ENCODE data around the gene MCRIP2. TPM values are rescaled to one million over a fixed set of nuclear protein-coding genes. Genes with fewer than 3 reads are reported as not detected.

The MCRIP2 gene
- total RNA-seq, 1 experiment from 2014 or later, result 20.9 TPM

DNA sequence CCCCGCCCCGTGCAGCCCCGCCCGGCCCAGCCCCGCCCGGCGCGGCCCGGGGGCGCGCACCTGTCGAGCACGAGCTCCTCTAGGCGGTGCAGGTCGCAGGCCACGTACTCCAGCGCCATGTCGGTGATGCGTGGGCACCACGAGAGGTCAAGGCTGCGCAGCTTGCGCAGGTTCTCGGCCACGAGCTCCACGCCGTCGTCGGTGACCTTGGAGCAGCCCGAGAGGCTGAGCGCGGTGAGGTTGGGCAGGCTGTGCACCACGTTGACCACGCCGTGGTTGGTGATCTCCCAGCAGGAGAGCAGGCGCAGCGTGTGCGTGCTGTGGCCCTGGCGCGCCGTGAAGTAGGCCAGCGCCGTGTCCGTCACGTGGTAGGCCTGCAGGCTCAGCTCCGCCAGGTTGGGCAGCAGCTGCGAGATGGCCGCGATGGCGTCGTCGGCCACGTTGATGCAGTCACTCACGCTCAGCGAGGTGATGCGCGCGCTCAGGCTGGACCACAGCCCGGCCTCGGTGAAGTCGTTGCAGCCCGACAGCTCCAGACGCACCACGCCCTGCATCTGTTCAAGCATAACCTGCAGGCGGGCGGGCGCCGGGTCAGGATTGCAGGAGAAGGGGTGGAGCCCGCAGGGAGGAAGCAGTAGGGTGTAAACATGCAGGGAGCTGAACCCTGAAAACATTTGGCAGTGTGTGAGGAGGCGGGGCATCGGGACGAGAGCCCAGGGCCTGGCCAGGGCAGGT lies 53.9 kb downstream of the MCRIP2 start:
- DNase-seq (ENCODE audit: low read depth), result no peak

Other genes starting within 250 kb of the MCRIP2 start
- gene NME4, start 244.6 kb upstream of the MCRIP2 start, total RNA-seq (2014; rRNA removed; shearing (Covaris generic)), result 92.0 and 101 TPM in 2 replicates
- 2.2 and 6.6 TPM in 2 replicates for gene DECR2, start 239.9 kb upstream of the MCRIP2 start, total RNA-seq (2014; rRNA removed; shearing (Covaris generic))
- gene RAB11FIP3, start 216.2 kb upstream of the MCRIP2 start, total RNA-seq (2014; rRNA removed; shearing (Covaris generic)), result 14.0 and 21.1 TPM in 2 replicates
- gene CAPN15, start 114.1 kb upstream of the MCRIP2 start, total RNA-seq (2014; rRNA removed; shearing (Covaris generic)), result 23.2 and 36.7 TPM in 2 replicates
- not detected in 2 replicates for gene PRR35, start 81.4 kb upstream of the MCRIP2 start, total RNA-seq (2014; rRNA removed; shearing (Covaris generic))
- 0.12 TPM in 1 of 2 replicates, not detected in the other for gene NHLRC4, start 74.8 kb upstream of the MCRIP2 start, total RNA-seq (2014; rRNA removed; shearing (Covaris generic))
- gene PIGQ, start 71.9 kb upstream of the MCRIP2 start, total RNA-seq (2014; rRNA removed; shearing (Covaris generic)), result 35.9 and 43.8 TPM in 2 replicates
- gene RAB40C, start 51.8 kb upstream of the MCRIP2 start, total RNA-seq (2014; rRNA removed; shearing (Covaris generic)), result 15.2 and 16.8 TPM in 2 replicates
- gene WFIKKN1, start 10.8 kb upstream of the MCRIP2 start, total RNA-seq (2014; rRNA removed; shearing (Covaris generic)), result 0.62 and 2.9 TPM in 2 replicates
- 150 and 177 TPM in 2 replicates for gene METTL26, start 5.5 kb upstream of the MCRIP2 start, total RNA-seq (2014; rRNA removed; shearing (Covaris generic))
- 15.8 and 16.1 TPM in 2 replicates for gene WDR90, start 7.5 kb downstream of the MCRIP2 start, total RNA-seq (2014; rRNA removed; shearing (Covaris generic))
- gene RHOT2, start 26.3 kb downstream of the MCRIP2 start, total RNA-seq (2014; rRNA removed; shearing (Covaris generic)), result 25.7 and 38.5 TPM in 2 replicates
- gene RHBDL1, start 33.8 kb downstream of the MCRIP2 start, total RNA-seq (2014; rRNA removed; shearing (Covaris generic)), result 0.15 TPM in 1 of 2 replicates, not detected in the other
- 133 and 153 TPM in 2 replicates for gene STUB1, start 38.6 kb downstream of the MCRIP2 start, total RNA-seq (2014; rRNA removed; shearing (Covaris generic))
- 57.8 and 68.5 TPM in 2 replicates for gene JMJD8, start 42.5 kb downstream of the MCRIP2 start, total RNA-seq (2014; rRNA removed; shearing (Covaris generic))
- 3.4 and 9.0 TPM in 2 replicates for gene WDR24, start 48.6 kb downstream of the MCRIP2 start, total RNA-seq (2014; rRNA removed; shearing (Covaris generic))
- 8.1 and 12.0 TPM in 2 replicates for gene FBXL16, start 64.0 kb downstream of the MCRIP2 start, total RNA-seq (2014; rRNA removed; shearing (Covaris generic))
- 96.4 and 142 TPM in 2 replicates for gene METRN, start 73.3 kb downstream of the MCRIP2 start, total RNA-seq (2014; rRNA removed; shearing (Covaris generic))
- 11.0 and 30.4 TPM in 2 replicates for gene ANTKMT, start 79.3 kb downstream of the MCRIP2 start, total RNA-seq (2014; rRNA removed; shearing (Covaris generic))
- gene CCDC78, start 84.6 kb downstream of the MCRIP2 start, total RNA-seq (2014; rRNA removed; shearing (Covaris generic)), result 0.25 TPM in 1 of 2 replicates, not detected in the other
- gene HAGHL, start 85.3 kb downstream of the MCRIP2 start, total RNA-seq (2014; rRNA removed; shearing (Covaris generic)), result 3.6 and 4.9 TPM in 2 replicates
- 24.0 and 27.1 TPM in 2 replicates for gene CIAO3, start 99.2 kb downstream of the MCRIP2 start, total RNA-seq (2014; rRNA removed; shearing (Covaris generic))
- 1.7 and 2.1 TPM in 2 replicates for gene MSLN, start 118.9 kb downstream of the MCRIP2 start, total RNA-seq (2014; rRNA removed; shearing (Covaris generic))
- 19.5 and 47.7 TPM in 2 replicates for gene RPUSD1, start 146.6 kb downstream of the MCRIP2 start, total RNA-seq (2014; rRNA removed; shearing (Covaris generic))
- gene CHTF18, start 146.8 kb downstream of the MCRIP2 start, total RNA-seq (2014; rRNA removed; shearing (Covaris generic)), result 10.2 and 20.7 TPM in 2 replicates
- gene GNG13, start 158.9 kb downstream of the MCRIP2 start, total RNA-seq (2014; rRNA removed; shearing (Covaris generic)), result not detected in 2 replicates